ENCODE data around the gene GPAM.
"Not testable (repeated sequence)": the region's sequence is repeated elsewhere in the genome, so short reads cannot be mapped to it uniquely, and the experiment has no call there.

GPAM gene, protein sequence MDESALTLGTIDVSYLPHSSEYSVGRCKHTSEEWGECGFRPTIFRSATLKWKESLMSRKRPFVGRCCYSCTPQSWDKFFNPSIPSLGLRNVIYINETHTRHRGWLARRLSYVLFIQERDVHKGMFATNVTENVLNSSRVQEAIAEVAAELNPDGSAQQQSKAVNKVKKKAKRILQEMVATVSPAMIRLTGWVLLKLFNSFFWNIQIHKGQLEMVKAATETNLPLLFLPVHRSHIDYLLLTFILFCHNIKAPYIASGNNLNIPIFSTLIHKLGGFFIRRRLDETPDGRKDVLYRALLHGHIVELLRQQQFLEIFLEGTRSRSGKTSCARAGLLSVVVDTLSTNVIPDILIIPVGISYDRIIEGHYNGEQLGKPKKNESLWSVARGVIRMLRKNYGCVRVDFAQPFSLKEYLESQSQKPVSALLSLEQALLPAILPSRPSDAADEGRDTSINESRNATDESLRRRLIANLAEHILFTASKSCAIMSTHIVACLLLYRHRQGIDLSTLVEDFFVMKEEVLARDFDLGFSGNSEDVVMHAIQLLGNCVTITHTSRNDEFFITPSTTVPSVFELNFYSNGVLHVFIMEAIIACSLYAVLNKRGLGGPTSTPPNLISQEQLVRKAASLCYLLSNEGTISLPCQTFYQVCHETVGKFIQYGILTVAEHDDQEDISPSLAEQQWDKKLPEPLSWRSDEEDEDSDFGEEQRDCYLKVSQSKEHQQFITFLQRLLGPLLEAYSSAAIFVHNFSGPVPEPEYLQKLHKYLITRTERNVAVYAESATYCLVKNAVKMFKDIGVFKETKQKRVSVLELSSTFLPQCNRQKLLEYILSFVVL

DNA sequence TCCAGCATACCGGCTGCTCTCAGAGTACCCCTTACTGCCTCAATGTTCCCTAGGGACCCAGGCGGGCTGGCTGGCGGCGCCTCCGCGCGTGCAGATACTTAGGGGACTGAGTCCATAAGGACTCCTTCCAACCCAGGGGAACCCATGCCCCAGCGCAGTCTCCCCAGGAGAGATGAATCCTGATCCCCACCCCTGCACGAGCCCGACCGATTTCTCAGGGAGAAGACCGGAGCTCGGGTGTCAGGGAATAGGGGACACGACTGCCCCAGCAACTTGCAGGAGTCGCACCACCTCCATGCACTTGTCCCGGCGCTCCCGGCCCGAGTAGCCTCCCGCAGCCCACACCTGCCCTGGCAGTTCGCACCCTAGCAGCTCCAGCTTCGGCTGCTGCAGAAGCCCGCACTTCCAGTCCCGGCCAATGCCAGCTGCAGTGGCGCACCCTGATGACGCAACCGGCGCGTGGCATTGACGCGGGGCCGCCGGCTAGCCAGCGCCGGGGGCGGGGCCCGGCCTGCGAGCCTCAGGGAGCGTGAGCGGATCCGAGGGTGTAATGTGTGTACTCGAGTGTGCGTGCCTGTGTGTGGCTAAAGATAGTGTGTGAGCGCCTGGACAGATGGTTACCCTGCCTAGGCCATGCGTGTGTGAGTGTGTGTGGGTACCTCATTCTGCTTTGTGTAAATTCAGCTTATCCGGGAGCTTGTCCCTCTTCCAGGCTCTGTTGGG lies at the start of gene GPAM:
GPAM (minus strand) TSS at position 437 of the 723 bp plus-strand sequence. CDS start 1,981 bp downstream, outside the sequence.
- peak; percentile 93 for DNase-seq

DNA sequence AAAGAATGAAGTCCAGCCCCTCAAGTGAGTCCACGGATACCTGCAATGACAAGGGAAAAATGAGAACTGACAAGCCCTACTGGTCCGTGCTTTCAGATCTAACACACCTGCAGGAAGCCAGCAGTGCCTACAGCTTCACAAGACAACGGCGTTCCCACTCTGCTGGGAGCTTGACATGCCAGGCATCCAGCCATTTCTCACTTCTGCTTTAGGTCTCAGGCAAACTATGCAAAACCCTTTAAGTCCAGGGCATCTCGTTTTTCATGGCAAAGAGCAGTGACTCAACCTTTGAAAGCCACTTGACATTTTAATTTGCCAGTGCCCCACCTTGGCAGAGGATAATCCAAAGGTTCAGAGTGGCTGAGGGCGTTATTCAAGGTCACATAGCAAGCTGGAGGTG lies 49.1 kb upstream of the GPAM start:
- DNase-seq, result peak; percentile 80

DNA sequence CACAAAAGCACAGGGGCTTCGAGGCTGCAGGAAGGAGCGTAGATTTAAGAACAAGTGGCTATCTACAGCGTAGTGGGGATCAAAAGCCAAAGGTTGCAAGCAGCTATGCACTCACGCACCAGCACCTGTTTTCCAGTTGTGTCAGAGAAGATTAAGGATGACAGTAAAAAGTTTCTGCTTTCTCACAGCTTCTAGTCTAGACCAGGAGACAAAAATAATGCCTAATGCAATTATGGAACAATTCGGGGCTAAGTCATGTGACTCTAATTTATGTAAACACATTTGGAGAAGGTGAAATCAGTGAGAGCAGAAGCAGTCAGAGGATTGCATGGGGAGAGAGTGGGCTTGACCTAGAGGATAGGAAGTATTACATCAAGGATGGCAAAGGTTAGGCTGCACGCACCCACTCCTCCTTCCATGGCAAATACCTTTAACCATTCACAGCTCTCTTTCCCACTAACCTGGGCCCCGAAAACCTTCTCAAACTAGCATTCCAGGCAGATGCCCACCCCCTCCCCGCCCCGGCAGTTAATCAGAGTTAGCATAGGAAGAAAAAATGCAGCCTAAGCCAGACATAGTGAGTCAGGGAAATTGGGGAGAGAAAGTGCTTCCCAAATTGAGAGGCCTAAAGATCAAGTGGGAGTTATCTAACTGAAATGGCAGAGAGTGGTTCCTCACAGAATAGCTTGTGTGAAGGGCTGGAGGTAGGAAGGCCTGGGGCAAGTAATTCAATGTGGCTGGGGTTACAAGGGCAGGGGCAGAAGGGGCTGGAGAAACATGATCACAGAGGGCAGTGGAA lies 48.2 kb upstream of the GPAM start:
- DNase-seq, result no peak

DNA sequence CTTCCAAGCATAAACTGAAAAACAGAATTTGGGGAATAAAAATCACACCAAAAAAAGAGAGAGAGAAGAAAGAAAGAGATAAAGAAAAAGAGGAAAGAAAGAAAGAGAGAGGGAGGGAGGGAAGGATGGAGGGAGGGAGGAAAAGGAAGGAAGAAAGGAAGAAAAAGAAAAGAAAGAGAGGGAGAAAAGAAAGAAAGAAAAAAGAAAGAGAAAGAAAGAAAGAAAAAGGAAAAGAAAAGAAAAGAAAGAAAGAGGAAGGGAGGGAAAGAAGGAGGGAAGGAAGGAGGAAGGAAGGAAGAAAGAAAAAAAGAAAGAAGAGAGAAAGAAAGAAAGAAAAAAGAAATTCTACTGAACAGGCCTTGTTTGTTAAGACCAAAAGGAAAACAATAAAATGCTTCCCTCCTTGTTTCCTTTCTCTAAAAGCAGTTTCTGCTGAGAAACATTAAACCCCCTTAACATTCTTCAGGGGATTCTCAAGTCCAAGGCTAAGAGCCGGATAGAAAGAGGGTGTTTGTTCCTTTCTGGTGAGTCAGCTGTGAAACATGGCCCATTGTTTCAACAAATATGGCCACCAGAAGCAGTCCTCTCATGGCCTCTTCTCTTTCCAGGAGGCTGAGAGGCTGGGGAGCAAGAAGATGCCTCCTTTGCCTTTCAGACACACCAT lies 46.9 kb upstream of the GPAM start:
- DNase-seq, result no peak

DNA sequence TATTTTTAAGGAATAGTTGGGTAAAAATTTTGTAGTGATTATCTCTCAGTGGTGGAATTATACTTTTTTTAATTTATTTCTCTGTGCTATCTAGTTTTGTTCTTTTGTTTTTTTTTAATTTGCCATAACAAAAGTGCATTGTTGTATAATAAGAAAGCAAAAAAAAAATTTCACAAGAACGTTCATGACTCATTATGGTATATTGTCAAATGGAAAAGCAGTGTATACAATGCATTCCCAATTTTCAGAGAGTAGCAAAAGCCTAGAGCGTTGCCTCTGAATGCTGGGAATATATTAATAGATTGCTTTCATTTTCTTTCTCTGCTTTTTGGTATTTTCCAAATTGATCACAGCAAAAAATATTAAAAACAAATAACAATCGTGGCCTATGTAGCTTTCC lies 46.3 kb upstream of the GPAM start:
- no peak for DNase-seq

- no peak for DNase-seq
Measured at GRCh38 chr10:112229096-112229495, 45.5 kb upstream of the GPAM start.

GRCh38 chr10:112228366-112229088 lies 45.0 kb upstream of the GPAM start:
- DNase-seq, result not testable (repeated sequence)

- DNase-seq, result no peak
Measured at GRCh38 chr10:112227331-112227987, 43.9 kb upstream of the GPAM start.

GRCh38 chr10:112226439-112227248 lies 43.1 kb upstream of the GPAM start:
- DNase-seq, result no peak

- no peak for DNase-seq
Measured at GRCh38 chr10:112225771-112226438, 42.3 kb upstream of the GPAM start.

DNA sequence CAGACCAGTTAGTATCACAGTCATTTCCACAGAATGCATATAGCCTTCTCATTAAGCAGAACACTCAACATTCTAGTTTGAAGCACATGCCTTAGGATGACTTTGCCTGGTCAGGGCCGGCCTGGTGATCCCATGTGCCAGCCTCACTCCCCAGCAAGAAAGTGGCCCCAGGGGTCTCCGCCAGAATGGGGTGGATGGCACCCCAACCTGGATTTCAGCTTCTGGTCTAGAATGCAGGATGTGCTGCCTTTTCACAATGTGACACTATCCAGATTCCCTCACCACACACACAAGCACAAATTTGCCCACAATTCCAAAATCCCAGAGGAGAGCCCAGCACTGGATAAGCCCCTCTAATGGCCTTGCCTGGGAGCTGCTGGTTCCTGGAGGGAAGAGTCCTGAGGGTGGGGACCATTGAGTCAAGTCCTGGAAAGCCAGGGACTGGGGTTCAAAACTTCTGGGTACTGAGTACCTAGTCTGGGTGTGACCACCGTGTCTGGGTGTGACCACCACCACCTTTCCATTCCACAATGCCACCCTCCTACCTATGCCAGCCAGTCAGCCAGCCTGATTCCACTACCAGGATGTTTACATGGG lies 41.5 kb upstream of the GPAM start:
- no peak for DNase-seq

DNA sequence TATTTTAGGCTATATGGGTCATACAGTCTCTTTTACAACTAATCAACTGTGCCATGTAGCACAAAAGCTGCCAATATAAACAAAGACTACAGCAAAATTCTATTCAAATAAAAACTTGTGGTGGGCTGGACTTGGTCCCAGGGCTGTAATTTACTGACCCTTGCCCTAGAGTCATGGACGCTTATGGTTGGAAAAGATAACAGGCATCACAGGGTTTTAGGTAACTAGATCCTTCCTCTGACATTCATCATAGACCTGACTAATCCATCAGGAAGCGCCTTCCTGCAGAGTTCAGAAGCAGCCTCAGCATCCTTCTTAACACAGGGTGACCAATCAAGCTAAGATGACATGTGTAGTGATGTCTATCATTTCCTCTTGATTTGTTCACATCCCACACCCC lies 40.2 kb upstream of the GPAM start:
- no peak for DNase-seq

DNA sequence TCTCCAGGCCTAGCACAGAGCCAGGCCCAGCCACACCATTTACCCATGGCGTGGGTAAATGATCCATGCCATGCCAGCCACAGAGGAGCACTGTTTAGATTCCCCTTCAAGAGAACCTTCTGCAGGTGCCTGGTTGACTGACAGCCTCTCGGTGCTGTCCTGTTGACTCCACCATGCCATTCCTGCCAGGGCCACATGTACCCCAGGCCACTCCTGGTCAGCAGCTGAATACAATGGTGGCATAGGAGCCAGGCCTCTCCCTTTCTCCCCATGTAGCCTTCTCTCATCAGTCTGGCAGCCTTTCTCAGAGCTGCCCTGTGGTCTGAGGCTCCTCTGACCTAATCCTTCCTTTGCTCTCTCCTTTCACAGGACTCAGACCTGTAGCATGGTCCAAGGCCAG lies 39.2 kb upstream of the GPAM start:
- DNase-seq, result no peak

GRCh38 chr10:112221545-112221944 lies 38.0 kb upstream of the GPAM start:
- DNase-seq, result no peak

- no peak for DNase-seq
Measured at GRCh38 chr10:112218960-112219359, 35.4 kb upstream of the GPAM start.

DNA sequence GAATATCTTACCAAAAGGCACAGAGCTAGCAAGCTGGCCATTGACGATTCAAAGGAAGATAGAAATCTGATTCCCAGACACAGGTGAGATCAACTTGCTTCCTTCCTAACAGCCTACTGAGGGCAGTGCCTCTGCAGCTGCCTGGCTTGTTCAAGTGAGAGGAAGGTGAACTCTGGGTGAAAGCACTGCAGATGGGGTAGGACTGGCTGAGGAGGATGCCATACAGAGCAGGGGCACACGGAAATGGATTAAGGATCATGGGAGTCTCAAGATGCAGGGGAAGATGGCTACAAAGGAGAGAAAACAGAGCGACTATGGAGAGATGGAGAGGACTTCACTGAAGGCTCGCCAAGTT lies 34.4 kb upstream of the GPAM start:
- DNase-seq, result no peak

DNA sequence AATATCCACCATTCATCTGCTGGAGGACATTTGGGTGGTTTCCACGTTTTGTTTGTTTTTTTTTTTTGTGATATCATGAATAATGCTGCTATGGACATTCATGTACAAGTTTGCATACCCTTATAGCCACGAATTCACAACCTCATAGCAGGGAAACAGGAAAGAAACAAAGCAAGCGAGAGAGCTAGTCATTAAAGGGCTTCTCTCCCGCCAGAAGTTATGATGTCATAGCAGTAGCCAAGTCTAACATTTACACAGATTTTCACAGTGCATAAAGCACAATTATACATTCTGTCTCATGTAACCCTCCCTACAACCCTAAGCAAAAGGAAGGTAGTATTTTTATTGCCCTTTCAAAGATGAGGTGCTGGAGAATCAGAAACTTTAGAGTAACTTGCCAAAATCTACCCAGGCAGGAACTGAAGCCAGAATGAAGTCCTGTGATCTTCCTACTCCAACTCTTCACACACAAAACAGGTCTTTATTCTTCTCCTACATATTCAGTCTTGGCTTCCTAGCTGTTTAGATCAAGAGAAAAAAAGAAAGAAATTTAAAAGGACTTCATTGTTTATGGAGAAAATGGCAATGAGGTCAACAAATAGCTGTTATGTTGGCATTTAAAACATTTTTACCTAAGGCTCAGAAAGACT lies 33.9 kb upstream of the GPAM start:
- DNase-seq, result no peak

DNA sequence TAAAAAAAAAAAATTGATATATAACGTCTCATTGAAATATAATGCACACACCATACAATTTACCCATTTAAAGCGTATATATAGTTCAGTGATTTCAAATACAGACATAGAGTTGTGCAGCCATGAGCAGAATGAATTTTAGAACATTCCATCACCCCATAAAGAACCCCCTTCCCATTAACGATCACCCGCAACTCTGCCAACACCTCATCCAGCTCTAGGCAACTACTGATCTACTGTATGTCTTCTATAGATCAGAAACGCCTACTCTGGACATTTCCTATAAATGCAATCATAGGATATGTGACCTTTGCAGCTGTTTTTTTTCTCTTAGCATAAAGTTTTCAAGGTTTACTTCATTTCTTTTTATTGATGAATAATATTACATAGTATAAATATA lies 33.4 kb upstream of the GPAM start:
- DNase-seq, result no peak
